ENCODE results near the gene SMIM35.

Gene SMIM35

DNA sequence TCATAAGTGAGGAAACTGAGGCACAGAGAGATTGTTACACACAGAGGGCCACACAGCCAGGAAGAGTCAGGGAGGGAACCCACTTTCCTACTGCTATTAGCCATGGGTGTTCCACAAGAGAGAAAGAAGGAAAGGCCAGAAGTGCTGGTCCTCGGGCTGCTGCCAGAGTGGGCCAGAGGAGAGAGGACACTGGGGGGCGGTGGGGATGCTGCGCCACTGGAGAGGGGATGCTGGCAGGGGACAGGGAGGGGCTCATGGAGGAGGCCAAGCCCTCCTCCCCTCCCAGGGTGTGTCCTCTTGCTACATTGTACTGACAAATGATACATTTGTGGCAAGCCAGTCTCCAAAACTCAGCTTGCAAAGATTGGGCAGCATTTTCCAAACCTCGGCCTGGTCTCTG is 90.7 kb downstream of the SMIM35 start:
- Histone ChIP-seq H3K9me3 (ENCODE audit: control insufficient read depth in 1 of 2, low read length in 2 of 2) (no peaks in the 10 kb centered on the region), H3K36me3 (ENCODE audit: control insufficient read depth in 1 of 2, insufficient read depth in 2 of 2, low read length in 2 of 2) (peaks cover 0 to 9% of the 10 kb centered on the region in 2 donors), H3K27ac (ENCODE audit: low read length) (no peak overlapping the region), H3K4me3 (ENCODE audit: low read depth in 1 of 2, low read length in 2 of 2) (no peak overlapping the region), H3K27me3 (ENCODE audit: low read depth, low read length) (no peaks in the 10 kb centered on the region), H3K4me1 (ENCODE audit: control insufficient read depth in 1 of 2, insufficient read depth in 2 of 2, low read length in 2 of 2) (no peaks in the 10 kb centered on the region)

DNA sequence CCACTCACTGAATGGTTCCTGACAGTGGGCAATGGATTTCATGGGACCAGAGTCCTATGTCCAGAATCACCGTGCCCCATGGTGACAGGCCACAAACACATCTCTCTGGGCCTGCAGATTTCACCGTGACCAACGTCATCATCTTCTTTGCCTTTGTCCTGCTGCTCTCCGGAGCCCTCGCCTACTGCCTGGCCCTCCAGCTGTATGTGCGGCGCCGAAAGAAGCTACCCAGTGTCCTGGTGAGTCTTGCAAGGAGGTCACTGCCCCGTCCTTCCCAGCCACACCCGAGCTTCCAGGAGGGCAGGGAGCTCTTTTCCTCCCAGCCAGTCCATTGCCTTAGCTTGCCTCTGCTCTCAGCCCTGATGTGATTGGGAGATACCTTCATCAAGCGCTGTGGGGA is 91.3 kb downstream of the SMIM35 start:
- Histone ChIP-seq H3K4me1 (ENCODE audit: control insufficient read depth in 1 of 2, insufficient read depth in 2 of 2, low read length in 2 of 2) (no peaks in the 10 kb centered on the region), H3K36me3 (ENCODE audit: control insufficient read depth in 1 of 2, insufficient read depth in 2 of 2, low read length in 2 of 2) (peaks cover 0 to 9% of the 10 kb centered on the region in 2 donors), H3K4me3 (ENCODE audit: low read depth in 1 of 2, low read length in 2 of 2) (no peak overlapping the region), H3K9me3 (ENCODE audit: control insufficient read depth in 1 of 2, low read length in 2 of 2) (no peaks in the 10 kb centered on the region), H3K27ac (ENCODE audit: low read length) (no peak overlapping the region), H3K27me3 (ENCODE audit: low read depth, low read length) (no peaks in the 10 kb centered on the region)

DNA sequence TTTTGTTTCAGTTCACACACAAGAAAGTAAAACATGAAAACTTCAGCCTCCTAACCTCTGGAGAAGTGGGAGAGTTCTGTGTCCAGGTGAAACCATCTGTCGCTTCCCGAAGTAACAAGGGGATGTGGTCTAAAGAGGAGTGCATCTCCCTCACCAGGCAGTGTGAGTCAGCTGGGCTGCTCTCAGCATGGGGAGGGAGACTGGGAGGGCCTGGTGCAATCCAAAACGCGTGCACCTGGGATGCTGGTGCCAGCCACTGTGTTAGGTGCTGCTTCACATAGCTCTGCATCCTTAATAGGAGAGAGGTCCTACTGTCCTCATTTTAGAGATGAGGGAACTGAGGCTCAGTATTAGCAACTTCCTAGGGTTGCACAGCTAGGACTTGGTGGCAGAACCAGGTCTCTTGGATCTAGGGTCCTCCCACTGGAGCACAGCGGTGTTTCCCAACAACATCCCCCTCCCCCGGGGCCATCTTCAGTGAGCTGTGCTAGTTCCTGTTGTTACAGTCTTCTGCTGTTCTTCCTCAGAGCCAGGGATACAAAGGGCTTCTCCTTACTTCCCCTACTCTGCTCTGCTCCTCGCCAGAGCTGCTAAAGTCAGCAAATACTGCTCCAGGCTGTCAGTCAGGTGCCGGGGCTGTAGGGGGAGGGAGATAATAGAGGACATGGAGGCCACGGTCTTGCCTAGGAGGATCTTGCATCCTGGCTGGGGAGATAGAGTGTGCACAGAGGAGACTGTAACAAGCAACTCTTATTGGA is 92.6 kb downstream of the SMIM35 start:
- Histone ChIP-seq H3K36me3 (ENCODE audit: control insufficient read depth in 1 of 2, insufficient read depth in 2 of 2, low read length in 2 of 2) (peaks cover 0 to 12% of the 10 kb centered on the region in 2 donors), H3K4me1 (ENCODE audit: control insufficient read depth in 1 of 2, insufficient read depth in 2 of 2, low read length in 2 of 2) (no peaks in the 10 kb centered on the region), H3K27ac (ENCODE audit: low read length) (no peak overlapping the region), H3K27me3 (ENCODE audit: low read depth, low read length) (no peaks in the 10 kb centered on the region), H3K4me3 (ENCODE audit: low read depth in 1 of 2, low read length in 2 of 2) (no peak overlapping the region), H3K9me3 (ENCODE audit: control insufficient read depth in 1 of 2, low read length in 2 of 2) (no peaks in the 10 kb centered on the region)

DNA sequence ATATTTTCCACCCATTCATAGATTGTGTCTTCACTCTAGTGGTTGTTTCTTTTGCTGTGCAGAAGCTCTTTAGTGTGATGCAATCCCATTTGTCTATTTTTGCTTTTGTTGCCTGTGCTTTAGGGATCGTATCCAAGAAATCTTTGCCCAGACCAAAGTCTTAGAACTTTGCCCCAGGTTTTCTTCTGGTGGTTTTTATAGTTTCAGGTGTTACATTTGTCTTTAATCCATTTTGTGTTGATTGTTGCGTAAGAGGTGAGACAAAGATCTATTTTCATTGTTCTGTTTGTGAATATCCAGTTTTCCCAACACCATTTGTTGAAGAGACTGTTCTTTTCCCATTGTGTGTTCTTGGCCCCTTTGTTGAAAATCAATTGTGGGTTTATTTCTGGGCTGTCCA is 94.1 kb downstream of the SMIM35 start:
- no peak overlapping the region for H3K4me3 ChIP-seq (ENCODE audit: low read depth in 1 of 2, low read length in 2 of 2)
- H3K4me1 ChIP-seq (ENCODE audit: control insufficient read depth in 1 of 2, insufficient read depth in 2 of 2, low read length in 2 of 2): no peaks in the 10 kb centered on the region
- no peaks in the 10 kb centered on the region for H3K9me3 ChIP-seq (ENCODE audit: control insufficient read depth in 1 of 2, low read length in 2 of 2)
- no peak overlapping the region for H3K27ac ChIP-seq (ENCODE audit: low read length)
- H3K27me3 ChIP-seq (ENCODE audit: low read depth, low read length): no peaks in the 10 kb centered on the region
- peaks cover 0 to 12% of the 10 kb centered on the region in 2 donors for H3K36me3 ChIP-seq (ENCODE audit: control insufficient read depth in 1 of 2, insufficient read depth in 2 of 2, low read length in 2 of 2)

DNA sequence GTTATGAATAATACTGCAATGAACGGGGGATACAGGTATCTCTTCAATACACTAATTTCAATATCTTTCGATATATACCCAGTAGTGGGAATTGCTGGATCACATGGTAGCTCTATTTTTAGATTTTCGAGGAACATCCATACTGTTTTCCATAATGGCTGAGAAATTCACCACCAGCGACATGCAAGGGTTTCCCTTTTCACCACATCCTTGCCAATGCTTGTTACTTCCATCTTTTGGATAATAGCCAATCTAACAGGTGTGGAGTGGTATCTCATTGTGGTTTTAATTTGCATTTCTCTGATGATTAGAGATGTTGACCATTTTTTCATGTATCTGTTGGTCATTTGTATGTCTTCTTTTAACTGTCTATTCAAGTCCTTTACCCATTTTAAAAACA is 94.6 kb downstream of the SMIM35 start:
- Histone ChIP-seq H3K9me3 (ENCODE audit: control insufficient read depth in 1 of 2, low read length in 2 of 2) (no peaks in the 10 kb centered on the region), H3K27me3 (ENCODE audit: low read depth, low read length) (no peaks in the 10 kb centered on the region), H3K4me1 (ENCODE audit: control insufficient read depth in 1 of 2, insufficient read depth in 2 of 2, low read length in 2 of 2) (peaks cover 0 to 3% of the 10 kb centered on the region in 2 donors), H3K4me3 (ENCODE audit: low read depth in 1 of 2, low read length in 2 of 2) (no peak overlapping the region), H3K36me3 (ENCODE audit: control insufficient read depth in 1 of 2, insufficient read depth in 2 of 2, low read length in 2 of 2) (peaks cover 0 to 12% of the 10 kb centered on the region in 2 donors), H3K27ac (ENCODE audit: low read length) (no peak overlapping the region)

DNA sequence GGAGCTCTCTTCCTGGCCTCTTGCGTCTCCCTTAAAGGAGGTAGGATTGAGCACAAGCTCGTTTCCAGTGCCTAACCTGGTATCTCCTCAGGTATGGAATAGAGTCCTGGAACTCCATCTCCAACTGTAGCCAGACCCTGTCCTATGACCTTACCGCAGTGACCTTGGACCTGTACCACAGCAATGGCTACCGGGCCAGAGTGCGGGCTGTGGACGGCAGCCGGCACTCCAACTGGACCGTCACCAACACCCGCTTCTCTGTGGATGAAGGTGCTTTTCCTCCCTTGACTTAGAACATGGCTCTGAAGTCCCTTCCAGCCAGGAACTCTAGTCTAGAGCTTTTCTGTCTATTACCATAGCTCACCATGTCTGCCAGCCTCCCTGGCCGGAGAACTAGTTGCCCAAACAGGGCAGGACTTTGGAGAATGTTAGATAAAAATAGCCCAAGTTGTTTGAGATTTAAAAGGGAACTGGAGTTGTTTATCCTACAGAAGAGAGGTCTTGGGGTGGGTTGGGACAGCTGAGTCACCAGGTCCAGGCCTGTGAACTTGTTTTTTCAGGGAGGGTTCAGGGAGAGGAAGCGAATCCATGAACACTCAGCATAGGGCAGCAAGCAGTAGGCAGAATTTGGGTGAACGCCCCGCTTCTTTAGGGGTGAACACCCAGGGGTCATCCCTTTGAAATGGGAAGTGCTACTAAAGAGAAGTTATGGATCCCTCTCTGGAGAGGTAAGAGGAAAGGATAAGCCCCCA is 97.2 kb downstream of the SMIM35 start:
- Histone ChIP-seq H3K27me3 (ENCODE audit: low read depth, low read length) (no peaks in the 10 kb centered on the region), H3K9me3 (ENCODE audit: control insufficient read depth in 1 of 2, low read length in 2 of 2) (no peaks in the 10 kb centered on the region), H3K36me3 (ENCODE audit: control insufficient read depth in 1 of 2, insufficient read depth in 2 of 2, low read length in 2 of 2) (peaks cover 0 to 3% of the 10 kb centered on the region in 2 donors), H3K4me1 (ENCODE audit: control insufficient read depth in 1 of 2, insufficient read depth in 2 of 2, low read length in 2 of 2) (peaks cover 0 to 11% of the 10 kb centered on the region in 2 donors), H3K27ac (ENCODE audit: low read length) (peak overlapping the region; percentile 60), H3K4me3 (ENCODE audit: low read depth in 1 of 2, low read length in 2 of 2) (peak overlapping the region; percentile 6 to 55)

DNA sequence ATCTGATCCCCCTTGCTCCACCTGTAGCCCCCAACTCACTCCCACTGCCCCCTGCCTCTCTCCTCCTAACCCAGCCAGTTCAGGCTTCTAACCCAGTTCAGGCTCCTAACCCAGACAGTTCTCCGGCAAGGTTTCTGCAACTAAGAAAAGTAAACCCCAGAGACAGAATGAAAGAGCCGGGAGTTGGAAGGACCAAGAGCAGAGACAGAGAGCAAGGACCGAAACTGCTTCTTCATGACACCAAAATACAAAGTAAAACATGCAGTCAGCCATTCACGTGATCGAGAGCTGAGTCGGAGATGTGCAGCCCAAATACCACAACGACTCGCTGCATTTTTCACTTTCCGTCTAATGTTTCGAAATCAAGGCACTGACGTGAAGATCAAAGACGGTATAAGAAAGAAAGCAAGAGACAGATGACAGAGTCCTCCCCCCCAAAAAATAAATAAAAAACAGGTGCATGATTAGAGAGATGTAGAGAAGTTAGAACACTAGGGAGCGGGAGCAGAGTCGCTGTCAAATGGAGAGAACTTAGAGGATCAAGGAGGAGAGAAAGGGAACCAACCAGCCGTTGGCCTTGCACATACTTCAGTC is 99.7 kb downstream of the SMIM35 start:
- Histone ChIP-seq H3K4me3 (ENCODE audit: low read depth in 1 of 2, low read length in 2 of 2) (peak overlapping the region; percentile 55 to 62), H3K36me3 (ENCODE audit: control insufficient read depth in 1 of 2, insufficient read depth in 2 of 2, low read length in 2 of 2) (peaks cover 0 to 3% of the 10 kb centered on the region in 2 donors), H3K27ac (ENCODE audit: low read length) (peak overlapping the region; percentile 91), H3K4me1 (ENCODE audit: control insufficient read depth in 1 of 2, insufficient read depth in 2 of 2, low read length in 2 of 2) (peaks cover 0 to 11% of the 10 kb centered on the region in 2 donors), H3K27me3 (ENCODE audit: low read depth, low read length) (no peaks in the 10 kb centered on the region), H3K9me3 (ENCODE audit: control insufficient read depth in 1 of 2, low read length in 2 of 2) (no peaks in the 10 kb centered on the region)

DNA sequence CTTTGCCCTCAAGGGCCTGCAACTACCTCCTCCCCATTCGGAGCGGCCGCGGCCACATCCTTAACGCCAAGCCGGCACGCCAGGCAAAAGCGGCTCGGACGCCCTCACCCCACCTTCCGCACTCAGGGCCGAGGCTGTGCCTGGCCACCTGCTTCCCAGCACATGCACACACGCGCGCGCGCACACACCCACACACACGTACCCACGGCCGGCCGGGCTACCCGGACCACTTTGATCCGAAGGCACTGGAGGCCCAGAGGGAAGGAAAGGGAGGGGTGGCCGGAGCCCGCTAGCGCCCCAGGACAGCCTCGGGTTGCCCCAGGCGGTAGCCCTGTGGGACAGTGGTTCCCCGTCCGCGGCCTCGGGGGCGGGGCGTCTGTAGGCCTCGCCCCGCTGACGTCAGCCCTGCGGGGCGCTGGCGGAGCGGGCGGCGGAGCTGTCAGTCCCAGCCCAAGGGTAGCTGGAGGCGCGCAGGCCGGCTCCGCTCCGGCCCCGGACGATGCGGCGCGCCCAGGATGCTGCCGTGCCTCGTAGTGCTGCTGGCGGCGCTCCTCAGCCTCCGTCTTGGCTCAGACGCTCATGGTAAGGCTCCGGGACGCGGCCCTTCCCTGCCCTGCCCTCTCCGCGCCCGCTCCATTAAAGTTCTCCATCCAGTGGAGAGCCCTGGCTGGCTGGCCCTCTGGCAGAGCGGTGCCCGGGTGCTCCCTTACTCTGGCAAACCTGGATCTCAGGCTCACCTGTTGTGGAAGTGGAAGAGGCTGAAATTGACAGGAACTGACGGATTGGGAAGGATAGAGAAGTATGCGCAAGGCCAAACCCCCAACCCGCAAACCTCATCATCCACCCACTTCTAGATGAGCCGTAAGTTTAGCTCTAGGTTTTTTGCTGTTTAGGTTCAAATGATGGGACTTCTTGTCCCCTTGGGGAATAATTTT is 100.5 kb downstream of the SMIM35 start, which contains the start of gene IL10RA:
Gene IL10RA (plus strand): TSS at position 442 of the 935 bp plus-strand sequence. CDS start 74 bp downstream, at position 516.
- H3K27ac ChIP-seq (ENCODE audit: low read length): peak within 1 kb of the TSS; percentile 91
- peaks cover 0 to 3% of the 10 kb centered on the region in 2 donors for H3K36me3 ChIP-seq (ENCODE audit: control insufficient read depth in 1 of 2, insufficient read depth in 2 of 2, low read length in 2 of 2)
- H3K9me3 ChIP-seq (ENCODE audit: control insufficient read depth in 1 of 2, low read length in 2 of 2): no peaks in the 10 kb centered on the region
- peaks cover 0 to 11% of the 10 kb centered on the region in 2 donors for H3K4me1 ChIP-seq (ENCODE audit: control insufficient read depth in 1 of 2, insufficient read depth in 2 of 2, low read length in 2 of 2)
- peak within 1 kb of the TSS; percentile 55 to 62 for H3K4me3 ChIP-seq (ENCODE audit: low read depth in 1 of 2, low read length in 2 of 2)
- no peaks in the 10 kb centered on the region for H3K27me3 ChIP-seq (ENCODE audit: low read depth, low read length)

DNA sequence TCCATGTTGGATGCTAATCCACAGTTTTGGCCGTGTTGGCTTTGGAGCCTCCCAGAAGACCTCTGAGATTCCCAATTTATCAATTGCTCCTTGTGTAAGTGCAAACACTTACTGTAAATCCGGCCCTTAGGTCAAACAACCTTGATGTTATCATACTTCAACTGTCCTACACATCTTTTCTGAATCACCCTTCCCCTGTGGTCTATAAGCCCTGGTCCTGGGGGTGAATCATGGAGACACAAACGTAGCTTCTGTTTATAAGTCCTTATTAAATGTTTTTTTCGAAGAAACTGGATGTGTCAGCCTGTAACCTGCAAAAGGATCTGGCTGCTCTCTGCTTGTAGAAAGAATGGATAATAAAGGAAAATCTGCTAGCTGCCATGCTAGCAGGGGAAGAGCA is 102.3 kb downstream of the SMIM35 start:
- peaks cover 0 to 11% of the 10 kb centered on the region in 2 donors for H3K4me1 ChIP-seq (ENCODE audit: control insufficient read depth in 1 of 2, insufficient read depth in 2 of 2, low read length in 2 of 2)
- no peaks in the 10 kb centered on the region for H3K27me3 ChIP-seq (ENCODE audit: low read depth, low read length)
- no peak overlapping the region for H3K27ac ChIP-seq (ENCODE audit: low read length)
- H3K9me3 ChIP-seq (ENCODE audit: control insufficient read depth in 1 of 2, low read length in 2 of 2): no peaks in the 10 kb centered on the region
- no peak overlapping the region for H3K4me3 ChIP-seq (ENCODE audit: low read depth in 1 of 2, low read length in 2 of 2)
- H3K36me3 ChIP-seq (ENCODE audit: control insufficient read depth in 1 of 2, insufficient read depth in 2 of 2, low read length in 2 of 2): no peaks in the 10 kb centered on the region

DNA sequence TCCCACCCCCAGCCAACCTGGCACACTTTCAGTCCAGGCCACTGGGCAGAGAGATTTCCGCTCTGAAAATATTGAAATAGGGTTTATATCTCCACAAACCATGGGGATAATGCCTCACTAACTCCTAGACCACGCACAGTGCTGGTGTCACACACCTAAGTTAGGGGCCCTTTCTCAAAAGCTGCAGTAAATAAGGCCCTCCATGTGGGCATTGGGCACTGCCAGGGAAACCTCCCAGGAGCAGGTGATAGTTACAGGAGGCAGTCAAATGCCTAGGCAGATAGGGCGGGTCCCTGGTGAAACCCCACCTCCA is 103.6 kb downstream of the SMIM35 start:
- Histone ChIP-seq H3K9me3 (ENCODE audit: control insufficient read depth in 1 of 2, low read length in 2 of 2) (no peaks in the 10 kb centered on the region), H3K27me3 (ENCODE audit: low read depth, low read length) (no peaks in the 10 kb centered on the region), H3K4me1 (ENCODE audit: control insufficient read depth in 1 of 2, insufficient read depth in 2 of 2, low read length in 2 of 2) (peaks cover 0 to 11% of the 10 kb centered on the region in 2 donors), H3K27ac (ENCODE audit: low read length) (no peak overlapping the region), H3K4me3 (ENCODE audit: low read depth in 1 of 2, low read length in 2 of 2) (no peak overlapping the region), H3K36me3 (ENCODE audit: control insufficient read depth in 1 of 2, insufficient read depth in 2 of 2, low read length in 2 of 2) (no peaks in the 10 kb centered on the region)
